ENCODE data around the gene SCAF8. TPM values are rescaled to one million over a fixed set of nuclear protein-coding genes. Genes with fewer than 3 reads are reported as not detected.
"Not testable (repeated sequence)": the region's sequence is repeated elsewhere in the genome, so short reads cannot be mapped to it uniquely, and the experiment has no call there.

Gene SCAF8
- total and polyA plus RNA-seq, 4 experiments from 2014 or later = 4.5 to 60.5 (median 40.2) TPM

- no peaks in the 10 kb centered on the region for H3K36me3 Mint-ChIP-seq
- CTCF ChIA-PET (ENCODE audit: partially characterized antibody) = no interaction called here
- intact Hi-C loops (cut with micrococcal nuclease) = no loop called here
Measured at GRCh38 chr6:154703124-154703523, 30.1 kb upstream of the SCAF8 start.

GRCh38 chr6:154705471-154706113 is 27.6 kb upstream of the SCAF8 start:
- no peak overlapping the region for H3K27ac ChIP-seq (ENCODE audit: low read depth, low read length)
- H3K9me3 ChIP-seq (ENCODE audit: control insufficient read depth in 1 of 2, low read length in 2 of 2) = no peaks in the 10 kb centered on the region
- no peaks in the 10 kb centered on the region for H3K36me3 Mint-ChIP-seq
- DNase-seq = peak in 1 of 5 donors; percentile 6
- no peak overlapping the region for H3K27ac Mint-ChIP-seq
- H3K9me3 Mint-ChIP-seq = no peaks in the 10 kb centered on the region
- no peak overlapping the region for H3K4me3 ChIP-seq (ENCODE audit: low read length in 2 of 2)
- ChIA-PET POLR2A (ENCODE audit: partially characterized antibody) (no interaction called here), CTCF (ENCODE audit: partially characterized antibody) (interaction anchor here (0.8 to 2.4 kb wide), 3 partner anchors 100 to 466 kb away, joined by 3 to 9 read pairs (median 3); no protein-coding TSS in a partner anchor)
- peaks cover 3% of the 10 kb centered on the region for H3K27me3 ChIP-seq (ENCODE audit: insufficient read depth, low read length)
- H3K4me1 ChIP-seq (ENCODE audit: insufficient read depth, low read length) = no peaks in the 10 kb centered on the region
- no peaks in the 10 kb centered on the region for H3K36me3 ChIP-seq (ENCODE audit: insufficient read depth, low read length)
- intact Hi-C loops (cut with micrococcal nuclease) = loop anchor here (1.0 kb wide), 1 partner anchor 100 kb away; no protein-coding TSS in a partner anchor
- peaks cover 10 to 11% of the 10 kb centered on the region in 2 donors for H3K27me3 Mint-ChIP-seq
- no peaks in the 10 kb centered on the region for H3K4me1 Mint-ChIP-seq
- no peak overlapping the region for H3K4me3 Mint-ChIP-seq

More at GRCh38 chr6:154703124-154703523, 30.1 kb upstream of the SCAF8 start:
- Mint-ChIP-seq H3K27me3 (peaks cover 9 to 11% of the 10 kb centered on the region in 2 donors), H3K4me1 (no peaks in the 10 kb centered on the region), H3K27ac (peak overlapping the region in 1 of 7 donors; percentile 68), H3K4me3 (no peak overlapping the region), H3K9me3 (no peaks in the 10 kb centered on the region)
- no peak overlapping the region for H3K27ac ChIP-seq (ENCODE audit: low read depth, low read length)
- no peaks in the 10 kb centered on the region for H3K9me3 ChIP-seq (ENCODE audit: control insufficient read depth in 1 of 2, low read length in 2 of 2)
- no peak overlapping the region for H3K4me3 ChIP-seq (ENCODE audit: low read length in 2 of 2)
- DNase-seq = no peak
- POLR2A ChIA-PET (ENCODE audit: partially characterized antibody) = no interaction called here
- H3K4me1 ChIP-seq (ENCODE audit: insufficient read depth, low read length) = no peaks in the 10 kb centered on the region
- no peaks in the 10 kb centered on the region for H3K36me3 ChIP-seq (ENCODE audit: insufficient read depth, low read length)
- peaks cover 3% of the 10 kb centered on the region for H3K27me3 ChIP-seq (ENCODE audit: insufficient read depth, low read length)

GRCh38 chr6:154706389-154706788 is 26.8 kb upstream of the SCAF8 start:
- no peaks in the 10 kb centered on the region for H3K9me3 ChIP-seq (ENCODE audit: control insufficient read depth in 1 of 2, low read length in 2 of 2)
- H3K27me3 Mint-ChIP-seq = peaks cover 10 to 13% of the 10 kb centered on the region in 2 donors
- H3K36me3 Mint-ChIP-seq = no peaks in the 10 kb centered on the region
- no peak overlapping the region for H3K27ac ChIP-seq (ENCODE audit: low read depth, low read length)
- CTCF ChIA-PET (ENCODE audit: partially characterized antibody) = interaction anchor here (2.4 kb wide), 1 partner anchor 100 kb away, joined by 9 read pairs; no protein-coding TSS in a partner anchor
- intact Hi-C loops (cut with micrococcal nuclease) = no loop called here
- H3K4me3 Mint-ChIP-seq = no peak overlapping the region
- H3K4me1 Mint-ChIP-seq = no peaks in the 10 kb centered on the region
- POLR2A ChIA-PET (ENCODE audit: partially characterized antibody) = no interaction called here
- no peaks in the 10 kb centered on the region for H3K4me1 ChIP-seq (ENCODE audit: insufficient read depth, low read length)
- no peak for DNase-seq
- no peak overlapping the region for H3K27ac Mint-ChIP-seq
- H3K27me3 ChIP-seq (ENCODE audit: insufficient read depth, low read length) = peaks cover 3% of the 10 kb centered on the region
- no peak overlapping the region for H3K4me3 ChIP-seq (ENCODE audit: low read length in 2 of 2)
- H3K9me3 Mint-ChIP-seq = no peaks in the 10 kb centered on the region
- H3K36me3 ChIP-seq (ENCODE audit: insufficient read depth, low read length) = no peaks in the 10 kb centered on the region

GRCh38 chr6:154709621-154710020 is 23.6 kb upstream of the SCAF8 start:
- H3K4me1 ChIP-seq (ENCODE audit: insufficient read depth, low read length) = no peaks in the 10 kb centered on the region
- Mint-ChIP-seq H3K4me1 (no peaks in the 10 kb centered on the region), H3K27ac (no peak overlapping the region), H3K4me3 (no peak overlapping the region), H3K36me3 (no peaks in the 10 kb centered on the region), H3K27me3 (peaks cover 1 to 7% of the 10 kb centered on the region in 2 donors), H3K9me3 (no peaks in the 10 kb centered on the region)
- H3K36me3 ChIP-seq (ENCODE audit: insufficient read depth, low read length) = no peaks in the 10 kb centered on the region
- intact Hi-C loops (cut with micrococcal nuclease) = no loop called here
- CTCF ChIA-PET (ENCODE audit: partially characterized antibody) = no interaction called here
- no peak overlapping the region for H3K27ac ChIP-seq (ENCODE audit: low read depth, low read length)
- H3K27me3 ChIP-seq (ENCODE audit: insufficient read depth, low read length) = no peaks in the 10 kb centered on the region
- no peaks in the 10 kb centered on the region for H3K9me3 ChIP-seq (ENCODE audit: control insufficient read depth in 1 of 2, low read length in 2 of 2)
- DNase-seq = no peak
- H3K4me3 ChIP-seq (ENCODE audit: low read length in 2 of 2) = no peak overlapping the region
- POLR2A ChIA-PET (ENCODE audit: partially characterized antibody) = no interaction called here

DNA sequence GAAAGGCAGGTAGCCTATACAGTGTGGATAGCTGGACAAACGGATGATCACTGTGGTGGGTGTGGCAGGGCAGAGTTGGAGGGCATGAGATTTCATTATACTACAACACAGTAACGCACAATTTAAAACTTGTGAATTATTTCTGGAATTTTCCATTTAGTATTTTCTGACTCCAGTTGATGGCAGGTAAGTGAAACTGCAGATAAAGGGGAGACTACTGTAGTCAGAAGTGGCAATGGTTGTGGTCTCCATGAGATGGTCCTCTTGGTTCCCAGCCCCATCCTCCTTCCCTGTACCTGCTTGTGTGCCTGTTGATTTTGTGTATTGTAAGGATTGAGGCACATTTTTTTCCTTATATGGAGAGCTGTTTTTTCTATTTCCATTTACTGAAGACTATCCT is 22.5 kb upstream of the SCAF8 start:
- Mint-ChIP-seq H3K27ac (no peak overlapping the region), H3K4me3 (no peak overlapping the region), H3K9me3 (no peaks in the 10 kb centered on the region), H3K4me1 (no peaks in the 10 kb centered on the region), H3K27me3 (peaks cover 1 to 2% of the 10 kb centered on the region in 2 donors), H3K36me3 (no peaks in the 10 kb centered on the region)
- CTCF ChIA-PET (ENCODE audit: partially characterized antibody) = no interaction called here
- Histone ChIP-seq H3K4me1 (ENCODE audit: insufficient read depth, low read length) (no peaks in the 10 kb centered on the region), H3K9me3 (ENCODE audit: control insufficient read depth in 1 of 2, low read length in 2 of 2) (no peaks in the 10 kb centered on the region), H3K36me3 (ENCODE audit: insufficient read depth, low read length) (no peaks in the 10 kb centered on the region), H3K27me3 (ENCODE audit: insufficient read depth, low read length) (no peaks in the 10 kb centered on the region), H3K4me3 (ENCODE audit: low read length in 2 of 2) (no peak overlapping the region), H3K27ac (ENCODE audit: low read depth, low read length) (no peak overlapping the region)
- DNase-seq = no peak
- POLR2A ChIA-PET (ENCODE audit: partially characterized antibody) = no interaction called here
- intact Hi-C loops (cut with micrococcal nuclease) = no loop called here

DNA sequence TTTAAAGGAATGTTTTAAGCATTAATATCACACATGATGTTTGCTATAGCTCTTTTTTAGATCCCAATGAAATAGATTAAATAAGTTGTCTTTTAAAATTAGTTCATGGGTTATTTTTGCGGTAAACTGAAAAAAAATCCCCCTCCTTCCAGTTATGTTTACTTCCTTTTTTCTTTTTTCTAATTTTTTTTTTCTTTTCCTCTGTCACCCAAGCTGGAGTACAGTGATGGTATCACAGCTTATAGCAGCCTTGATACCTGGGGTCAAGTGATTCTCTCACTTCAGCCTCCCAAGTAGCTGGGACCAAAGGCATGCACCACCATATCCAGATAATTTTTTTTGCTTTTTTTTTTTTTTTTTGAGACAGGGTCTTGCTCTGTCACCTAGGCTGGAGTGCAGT is 17.8 kb upstream of the SCAF8 start:
- ChIA-PET CTCF (ENCODE audit: partially characterized antibody) (interaction anchor here (0.7 kb wide), 1 partner anchor 13 kb away, joined by 3 read pairs; no protein-coding TSS in a partner anchor), POLR2A (ENCODE audit: partially characterized antibody) (interaction anchor here (0.6 kb wide), 1 partner anchor 1470 kb away, joined by 3 read pairs; no protein-coding TSS in a partner anchor)
- Histone ChIP-seq H3K27me3 (ENCODE audit: insufficient read depth, low read length) (no peaks in the 10 kb centered on the region), H3K9me3 (ENCODE audit: control insufficient read depth in 1 of 2, low read length in 2 of 2) (no peaks in the 10 kb centered on the region), H3K4me1 (ENCODE audit: insufficient read depth, low read length) (no peaks in the 10 kb centered on the region), H3K36me3 (ENCODE audit: insufficient read depth, low read length) (no peaks in the 10 kb centered on the region), H3K27ac (ENCODE audit: low read depth, low read length) (no peak overlapping the region), H3K4me3 (ENCODE audit: low read length in 2 of 2) (no peak overlapping the region)
- peaks cover 0 to 25% (median 11%) of the 10 kb centered on the region in 8 donors for H3K9me3 Mint-ChIP-seq
- no peaks in the 10 kb centered on the region for H3K4me1 Mint-ChIP-seq
- DNase-seq = no peak
- H3K27ac Mint-ChIP-seq = no peak overlapping the region
- peaks cover 2 to 3% of the 10 kb centered on the region in 2 donors for H3K27me3 Mint-ChIP-seq
- no peak overlapping the region for H3K4me3 Mint-ChIP-seq
- intact Hi-C loops (cut with micrococcal nuclease) = no loop called here
- H3K36me3 Mint-ChIP-seq = peaks cover 3 to 5% of the 10 kb centered on the region in 2 donors

DNA sequence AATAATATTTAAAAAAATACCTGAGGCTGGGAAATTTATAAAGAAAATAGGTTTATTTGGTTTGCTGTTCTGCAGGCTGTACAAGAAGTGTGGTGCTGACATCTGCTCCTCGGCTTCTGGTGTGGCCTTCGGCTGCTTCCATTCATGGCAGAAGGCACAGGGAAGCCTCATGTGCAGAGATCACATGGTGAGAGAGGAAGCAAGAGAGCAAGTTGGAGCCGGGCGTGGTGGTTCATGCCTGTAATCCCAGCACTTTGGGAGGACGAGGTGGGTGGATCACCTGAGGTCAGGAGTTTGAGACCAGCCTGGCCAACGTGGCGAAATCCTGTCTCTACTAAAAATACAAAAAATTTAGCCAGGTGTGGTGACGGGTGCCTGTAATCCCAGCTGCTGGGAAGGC is 16.9 kb upstream of the SCAF8 start:
- H3K4me3 Mint-ChIP-seq; H3K36me3 Mint-ChIP-seq; intact Hi-C loops (cut with micrococcal nuclease); DNase-seq; POLR2A ChIA-PET (ENCODE audit: partially characterized antibody); H3K27me3 ChIP-seq (ENCODE audit: insufficient read depth, low read length); H3K9me3 ChIP-seq (ENCODE audit: control insufficient read depth in 1 of 2, low read length in 2 of 2); H3K4me1 Mint-ChIP-seq; H3K27me3 Mint-ChIP-seq; H3K4me1 ChIP-seq (ENCODE audit: insufficient read depth, low read length); H3K36me3 ChIP-seq (ENCODE audit: insufficient read depth, low read length); CTCF ChIA-PET (ENCODE audit: partially characterized antibody); H3K4me3 ChIP-seq (ENCODE audit: low read length in 2 of 2); H3K27ac ChIP-seq (ENCODE audit: low read depth, low read length); H3K27ac Mint-ChIP-seq: not testable (repeated sequence)
- peaks cover 0 to 28% (median 12%) of the 10 kb centered on the region in 8 donors for H3K9me3 Mint-ChIP-seq
